Measurements from ENCODE around the gene ATP1B1.

DNA sequence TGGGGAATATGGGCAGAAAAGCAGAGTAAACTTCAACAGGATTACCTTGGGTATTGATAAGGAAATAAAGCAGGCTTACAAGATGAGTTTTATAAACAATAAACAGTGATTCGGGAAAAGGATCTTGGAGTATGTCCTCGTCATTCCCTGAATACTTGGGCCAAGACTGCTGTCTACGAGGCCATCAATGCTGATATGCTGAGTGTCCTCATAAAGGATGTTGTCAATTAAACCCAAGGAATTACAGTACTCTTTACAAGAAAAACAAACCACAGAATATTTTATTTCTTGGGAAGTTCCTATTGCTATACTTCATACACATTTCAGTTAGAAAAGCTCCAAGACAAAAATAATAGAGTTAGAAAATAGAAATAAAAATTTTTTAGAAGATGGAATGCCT lies 34.9 kb downstream of the ATP1B1 start:
- TF ChIP-seq, protein P1, sequence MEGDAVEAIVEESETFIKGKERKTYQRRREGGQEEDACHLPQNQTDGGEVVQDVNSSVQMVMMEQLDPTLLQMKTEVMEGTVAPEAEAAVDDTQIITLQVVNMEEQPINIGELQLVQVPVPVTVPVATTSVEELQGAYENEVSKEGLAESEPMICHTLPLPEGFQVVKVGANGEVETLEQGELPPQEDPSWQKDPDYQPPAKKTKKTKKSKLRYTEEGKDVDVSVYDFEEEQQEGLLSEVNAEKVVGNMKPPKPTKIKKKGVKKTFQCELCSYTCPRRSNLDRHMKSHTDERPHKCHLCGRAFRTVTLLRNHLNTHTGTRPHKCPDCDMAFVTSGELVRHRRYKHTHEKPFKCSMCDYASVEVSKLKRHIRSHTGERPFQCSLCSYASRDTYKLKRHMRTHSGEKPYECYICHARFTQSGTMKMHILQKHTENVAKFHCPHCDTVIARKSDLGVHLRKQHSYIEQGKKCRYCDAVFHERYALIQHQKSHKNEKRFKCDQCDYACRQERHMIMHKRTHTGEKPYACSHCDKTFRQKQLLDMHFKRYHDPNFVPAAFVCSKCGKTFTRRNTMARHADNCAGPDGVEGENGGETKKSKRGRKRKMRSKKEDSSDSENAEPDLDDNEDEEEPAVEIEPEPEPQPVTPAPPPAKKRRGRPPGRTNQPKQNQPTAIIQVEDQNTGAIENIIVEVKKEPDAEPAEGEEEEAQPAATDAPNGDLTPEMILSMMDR (optimal IDR thresholded peaks at IDR 0.05 in 1 of 3, IDR thresholded peaks at IDR 0.05 in 1 of 3, conservative IDR thresholded peaks at IDR 0.05 in 1 of 3; ENCODE audit: extremely low read depth in 1 of 3, insufficient read depth in 2 of 3, low read length in 3 of 3), result no peak
- no peak for TF ChIP-seq EZH2 (IDR thresholded peaks at IDR 0.05; ENCODE audit: low read length)
